ENCODE measurements around the gene KANSL1.
A peak's percentile ranks its signal among the peaks of the same experiment; 100 is the strongest.

The KANSL1 gene

GRCh38 chr17:46194393-46195216 lies 1.4 kb upstream of the KANSL1 start:
- peak overlapping the region; percentile 86 for H3K27ac ChIP-seq (ENCODE audit: low read depth, low read length)
- H3K27me3 ChIP-seq (ENCODE audit: control insufficient read depth, low read length), result no peaks in the 10 kb centered on the region
- H3K4me1 ChIP-seq (ENCODE audit: control insufficient read depth, low read length), result peaks cover 41% of the 10 kb centered on the region
- H3K4me2 ChIP-seq (ENCODE audit: low read length), result peak overlapping the region; percentile 88
- no peaks in the 10 kb centered on the region for H3K9me2 ChIP-seq (replicated peaks; ENCODE audit: control insufficient read depth, low read length)
- H3K4me3 ChIP-seq (ENCODE audit: low read length), result peak overlapping the region; percentile 87
- H3K79me2 ChIP-seq (ENCODE audit: control insufficient read depth, low read length), result peaks cover 89% of the 10 kb centered on the region
- H3K36me3 ChIP-seq (ENCODE audit: control insufficient read depth, low read length), result peaks cover 34% of the 10 kb centered on the region
- H3K9me3 ChIP-seq (ENCODE audit: control insufficient read depth, insufficient read depth, low read length), result no peaks in the 10 kb centered on the region
- peaks cover 37% of the 10 kb centered on the region for H3F3A ChIP-seq (ENCODE audit: control insufficient read depth, insufficient read depth)
- peaks cover 19% of the 10 kb centered on the region for H4K20me1 ChIP-seq (ENCODE audit: control insufficient read depth, insufficient read depth, low read depth, low read length)
- TF ChIP-seq CTCF (IDR thresholded peaks at IDR 0.05; ENCODE audit: low read depth, low read length, poor library complexity, severe bottlenecking) (peak; percentile 93), EZH2phosphoT487 (IDR thresholded peaks at IDR 0.05; ENCODE audit: borderline replicate concordance, low read length) (no peak)

GRCh38 chr17:46193626-46194392 lies 580 bp upstream of the KANSL1 start:
- peaks cover 36% of the 10 kb centered on the region for H3K36me3 ChIP-seq (ENCODE audit: control insufficient read depth, low read length)
- no peaks in the 10 kb centered on the region for H3K9me3 ChIP-seq (ENCODE audit: control insufficient read depth, insufficient read depth, low read length)
- H3K4me1 ChIP-seq (ENCODE audit: control insufficient read depth, low read length), result peaks cover 48% of the 10 kb centered on the region
- peaks cover 26% of the 10 kb centered on the region for H4K20me1 ChIP-seq (ENCODE audit: control insufficient read depth, insufficient read depth, low read depth, low read length)
- no peaks in the 10 kb centered on the region for H3K27me3 ChIP-seq (ENCODE audit: control insufficient read depth, low read length)
- TF ChIP-seq EZH2phosphoT487 (IDR thresholded peaks at IDR 0.05; ENCODE audit: borderline replicate concordance, low read length) (no peak), CTCF (IDR thresholded peaks at IDR 0.05; ENCODE audit: low read depth, low read length, poor library complexity, severe bottlenecking) (peak; percentile 52)
- H3K4me3 ChIP-seq (ENCODE audit: low read length), result peak overlapping the region; percentile 87
- peak overlapping the region; percentile 86 for H3K27ac ChIP-seq (ENCODE audit: low read depth, low read length)
- peak overlapping the region; percentile 88 for H3K4me2 ChIP-seq (ENCODE audit: low read length)
- peaks cover 30% of the 10 kb centered on the region for H3F3A ChIP-seq (ENCODE audit: control insufficient read depth, insufficient read depth)
- no peaks in the 10 kb centered on the region for H3K9me2 ChIP-seq (replicated peaks; ENCODE audit: control insufficient read depth, low read length)
- peaks cover 89% of the 10 kb centered on the region for H3K79me2 ChIP-seq (ENCODE audit: control insufficient read depth, low read length)

GRCh38 chr17:46192439-46193150 lies 634 bp downstream of the KANSL1 start:
- H3F3A ChIP-seq (ENCODE audit: control insufficient read depth, insufficient read depth), result peaks cover 35% of the 10 kb centered on the region
- H3K27me3 ChIP-seq (ENCODE audit: control insufficient read depth, low read length), result no peaks in the 10 kb centered on the region
- H3K79me2 ChIP-seq (ENCODE audit: control insufficient read depth, low read length), result peaks cover 90% of the 10 kb centered on the region
- no peaks in the 10 kb centered on the region for H3K9me2 ChIP-seq (replicated peaks; ENCODE audit: control insufficient read depth, low read length)
- H3K4me3 ChIP-seq (ENCODE audit: low read length), result peak overlapping the region; percentile 78
- H3K4me1 ChIP-seq (ENCODE audit: control insufficient read depth, low read length), result peaks cover 58% of the 10 kb centered on the region
- H3K4me2 ChIP-seq (ENCODE audit: low read length), result peak overlapping the region; percentile 72
- H4K20me1 ChIP-seq (ENCODE audit: control insufficient read depth, insufficient read depth, low read depth, low read length), result peaks cover 36% of the 10 kb centered on the region
- no peaks in the 10 kb centered on the region for H3K9me3 ChIP-seq (ENCODE audit: control insufficient read depth, insufficient read depth, low read length)
- H3K27ac ChIP-seq (ENCODE audit: low read depth, low read length), result peak overlapping the region; percentile 86
- H3K36me3 ChIP-seq (ENCODE audit: control insufficient read depth, low read length), result peaks cover 42% of the 10 kb centered on the region
- TF ChIP-seq EZH2phosphoT487 (IDR thresholded peaks at IDR 0.05; ENCODE audit: borderline replicate concordance, low read length) (no peak), CTCF (IDR thresholded peaks at IDR 0.05; ENCODE audit: low read depth, low read length, poor library complexity, severe bottlenecking) (no peak)

Measured in DOHH2 (cell line).